K562 (cell line): ENCODE data around the gene ZNF774. TPM values are rescaled to one million over a fixed set of nuclear protein-coding genes. Genes with fewer than 3 reads are reported as not detected.

Experiments
- ATAC-seq: fragments of 200-7000 bp; cut with Tn5 transposase; 3 replicates; pipeline ENCODE4 v1.9.1; 2020; ENCODE audit warnings: moderate library complexity
- BruUV-seq: library from RNA; stranded (reverse); fragments of 400-500 nt; replicated peaks from 2 replicates; lab custom pipeline; 2021; lab: Mats Ljungman, UMichigan
- CTCF ChIA-PET: fragments of 300-600 bp; formaldehyde crosslinking; extraction: SDS; loops from one replicate; lab custom pipeline; 2021; ENCODE audit warnings: low intra/inter-chr PET ratio; lab: Yijun Ruan, JAX
- POLR2A ChIA-PET: fragments of 300-600, 350-650 bp; sonication (Branson Sonifier 250); formaldehyde crosslinking; extraction: SDS; loops from one replicate; lab custom pipeline; 2021; ENCODE audit warnings: antibody characterized with exemption, inconsistent platforms; lab: Yijun Ruan, JAX
- DNase-seq, 4 experiments: peaks; one replicate each; pipeline versions ENCODE4 v3.0.0 to v3.0.0-alpha.2; 2011 to 2018; ENCODE audit warnings: low spot score in 3 of 4, mixed read lengths in 3 of 4; ENCODE audit errors: extremely low read depth in 1 of 4
- FAIRE-seq: peaks from 2 replicates; lab custom pipeline; 2011; peaks lifted over from hg19 to GRCh38; lab: Jason Lieb, UNC
- H2AFZ ChIP-seq: 2 replicates; pipeline ENCODE4 v1.6.0; 2011; ENCODE audit warnings: low read depth, low read length, control low read depth, inconsistent platforms
- H3K27ac ChIP-seq: fragments of 200-600 bp; 3 replicates; pipeline ENCODE4 v1.8.0; 2011; ENCODE audit warnings: low read depth, mild to moderate bottlenecking, control low read depth, inconsistent platforms, low read length, moderate library complexity, mixed read lengths; ENCODE audit errors: extremely low read depth
- H3K27me3 ChIP-seq, 2 experiments: fragments of 300-600 bp in 1 of 2; 2 replicates in 1 of 2; 3 replicates in 1 of 2; pipeline versions ENCODE4 v1.6.0 to v1.8.0; 2011; ENCODE audit warnings: inconsistent platforms in 2 of 2, low read length in 2 of 2, mild to moderate bottlenecking in 1 of 2, mixed read lengths in 1 of 2, moderate library complexity in 1 of 2; ENCODE audit not compliant: control insufficient read depth in 2 of 2, insufficient read depth in 2 of 2
- H3K36me3 ChIP-seq: fragments of 300-600 bp; 3 replicates; pipeline ENCODE4 v1.8.0; 2011; ENCODE audit warnings: mild to moderate bottlenecking, low read length, inconsistent platforms; ENCODE audit not compliant: control insufficient read depth, insufficient read depth
- H3K4me1 ChIP-seq, 2 experiments: fragments of 200-600 bp in 1 of 2; replicated peaks in 1 of 2; 2 replicates in 1 of 2; 3 replicates in 1 of 2; pipeline versions ENCODE4 v1.5.1 to v1.8.0; 2011; ENCODE audit warnings: inconsistent platforms in 2 of 2, low read length in 2 of 2, mild to moderate bottlenecking in 1 of 2, mixed read lengths in 1 of 2, moderate library complexity in 1 of 2; ENCODE audit not compliant: control insufficient read depth in 2 of 2, insufficient read depth in 2 of 2
- H3K4me2 ChIP-seq: 2 replicates; pipeline ENCODE4 v1.6.1; 2011; ENCODE audit warnings: low read length, control low read depth, inconsistent platforms, mixed read lengths; ENCODE audit not compliant: insufficient read depth
- H3K4me3 ChIP-seq: fragments of 200-600 bp; sonication (generic), shearing (Covaris generic); 2 replicates; pipeline ENCODE4 v1.5.1; 2016; ENCODE audit warnings: control low read depth, inconsistent platforms
- H3K79me2 ChIP-seq: fragments of 200-600 bp; 3 replicates; pipeline ENCODE4 v1.8.0; 2011; ENCODE audit warnings: low read length, inconsistent platforms; ENCODE audit not compliant: control insufficient read depth, insufficient read depth
- H3K9ac ChIP-seq, 2 experiments: 2 replicates each; pipeline versions ENCODE4 v1.6.0 to v1.6.1; 2011; ENCODE audit warnings: low read depth in 2 of 2, low read length in 2 of 2, control low read depth in 1 of 2, inconsistent platforms in 1 of 2, mild to moderate bottlenecking in 1 of 2, mixed read lengths in 1 of 2; ENCODE audit not compliant: insufficient read depth in 1 of 2
- H3K9me1 ChIP-seq: one replicate; pipeline ENCODE4 v1.6.0; 2011; ENCODE audit warnings: inconsistent platforms, mild to moderate bottlenecking, low read length, moderate library complexity; ENCODE audit not compliant: control insufficient read depth, insufficient read depth
- H3K9me3 ChIP-seq: replicated peaks from 2 replicates; pipeline ENCODE4 v1.5.1; 2011; ENCODE audit warnings: low read depth, low read length, inconsistent platforms; ENCODE audit not compliant: control insufficient read depth, insufficient read depth
- H4K20me1 ChIP-seq: replicated peaks from 2 replicates; pipeline ENCODE4 v1.6.1; 2011; ENCODE audit warnings: low read length, inconsistent platforms, mixed read lengths; ENCODE audit not compliant: control insufficient read depth, insufficient read depth
- CHD2 ChIP-seq: IDR thresholded peaks from 2 replicates; pipeline ENCODE4 v1.6.1; 2011; ENCODE audit warnings: low read depth, low read length
- FOXJ3 ChIP-seq: sonication (generic); formaldehyde crosslinking; IDR thresholded peaks from 2 replicates; pipeline ENCODE4 v1.4.0; 2020; ENCODE audit warnings: mild to moderate bottlenecking, missing genetic modification reagents
- HLTF ChIP-seq: fragments of 450-650 bp; IDR thresholded peaks from 2 replicates; pipeline ENCODE4 v1.6.1; 2016
- KDM1A ChIP-seq, 2 experiments: fragments of 450-650 bp; IDR thresholded peaks; 2 replicates each; pipeline ENCODE4 v1.6.1; 2016; ENCODE audit warnings: mild to moderate bottlenecking in 2 of 2
- NCOA4 ChIP-seq: fragments of 450-650 bp; IDR thresholded peaks from 2 replicates; pipeline ENCODE4 v1.6.1; 2018; ENCODE audit warnings: mild to moderate bottlenecking; ENCODE audit not compliant: partially characterized antibody
- PHF8 ChIP-seq: fragments of 200-600 bp; sonication (generic); IDR thresholded peaks from 2 replicates; pipeline ENCODE4 v1.6.1; 2012; ENCODE audit warnings: mixed run types, mild to moderate bottlenecking, inconsistent platforms, low read length, moderate library complexity, borderline replicate concordance
- PML ChIP-seq: IDR thresholded peaks from 2 replicates; pipeline ENCODE4 v1.6.1; 2012; ENCODE audit warnings: low read length, inconsistent platforms
- RAD21 ChIP-seq, 2 experiments: fragments of 250-450 bp in 1 of 2; fragments of 450-650 bp in 1 of 2; sonication (Bioruptor Pico) in 1 of 2; formaldehyde crosslinking in 1 of 2; IDR thresholded peaks in 1 of 2; conservative IDR thresholded peaks in 1 of 2; 2 replicates each; pipeline versions ENCODE4 v1.4.0 to v1.8.0; 2020 to 2022; ENCODE audit warnings: mild to moderate bottlenecking in 2 of 2, moderate library complexity in 1 of 2
- SMC3 ChIP-seq: conservative IDR thresholded peaks from 2 replicates; pipeline ENCODE4 v1.6.1; 2011; ENCODE audit warnings: low read depth, low read length, improper control_type of control experiment; ENCODE audit not compliant: insufficient read depth
- TAF9B ChIP-seq: fragments of 450-650 bp; IDR thresholded peaks from 2 replicates; pipeline ENCODE4 v1.6.1; 2018; ENCODE audit warnings: mild to moderate bottlenecking; ENCODE audit not compliant: partially characterized antibody
- THRAP3 ChIP-seq: fragments of 450-650 bp; IDR thresholded peaks from 2 replicates; pipeline ENCODE4 v1.6.1; 2016; ENCODE audit warnings: mild to moderate bottlenecking, inconsistent platforms, borderline replicate concordance
- ZNF384 ChIP-seq: IDR thresholded peaks from 2 replicates; pipeline ENCODE4 v1.6.1; 2012; ENCODE audit warnings: low read depth, low read length, improper control_type of control experiment
- ZNF668 ChIP-seq: fragments of 250-450 bp; sonication (Bioruptor Pico); IDR thresholded peaks from 2 replicates; pipeline ENCODE4 v1.8.0; 2022; ENCODE audit warnings: mild to moderate bottlenecking, inconsistent platforms
- WGBS: fragments of 100-300 bp; shearing (Covaris generic); methylation state at CpG from one replicate; pipeline ENCODE4 v1.1.6; 2016; ENCODE audit warnings: low coverage, mixed read lengths; ENCODE audit not compliant: insufficient coverage; ENCODE audit errors: missing lambda C conversion rate; 5-methylcytosine and 5-hydroxymethylcytosine counted together
- in situ Hi-C: fragments of 300-500 bp; cut with MboI; formaldehyde crosslinking; loops from 4 replicates; pipeline ENCODE4 v1.15.0; 2018; ENCODE audit warnings: inconsistent platforms, mixed read lengths
- intact Hi-C: fragments of 100-400 bp; cut with micrococcal nuclease; formaldehyde crosslinking; loops from 2 replicates; pipeline ENCODE4 v1.14.2; 2022
- polyA plus RNA-seq, 8 experiments: library from polyadenylated mRNA; depleted of rRNA in 4 of 8; stranded (reverse) in 5 of 8; unstranded in 3 of 8; fragments of >200 nt; fragmentation: Nextera tagmentation in 2 of 8; fragmentation: Illumina TruSeq in 1 of 8; extraction: Ambion mirVana in 2 of 8; extraction: Trizol in 1 of 8; gene quantifications; 2 replicates each; pipeline versions ENCODE4 v1.2.1 to v1.2.3, GENCODE V29; 2011 to 2014; ENCODE audit warnings: inconsistent platforms in 1 of 8, missing spikeins in 1 of 8
- total RNA-seq, 7 experiments: library from RNA; depleted of rRNA in 6 of 7; stranded (reverse); fragments of >200 nt in 6 of 7; fragmentation: Illumina TruSeq in 2 of 7; extraction: Trizol in 2 of 7; gene quantifications; 2 replicates each; pipeline versions ENCODE4 v1.2.1 to v1.2.3, GENCODE V29; 2011 to 2021; ENCODE audit warnings: low replicate concordance in 1 of 7
- TF ChIP-seq, protein P1 (sequence below): fragments of 200-400 bp; formaldehyde crosslinking; IDR thresholded peaks from 2 replicates; pipeline ENCODE4 v1.6.1; 2017; ENCODE audit warnings: mild to moderate bottlenecking, low read depth, low read length, moderate library complexity
- TF ChIP-seq, protein P2 (sequence below): IDR thresholded peaks from 2 replicates; pipeline ENCODE4 v1.6.1; 2012; ENCODE audit warnings: low read depth, low read length, improper control_type of control experiment, borderline replicate concordance

Gene ZNF774
- total and polyA plus RNA-seq, 9 of the 15 experiments (the other 6 are each of a cell fraction or from before 2014, with no cell fraction given): 0.32 to 2.0 (median 1.2) TPM

DNA sequence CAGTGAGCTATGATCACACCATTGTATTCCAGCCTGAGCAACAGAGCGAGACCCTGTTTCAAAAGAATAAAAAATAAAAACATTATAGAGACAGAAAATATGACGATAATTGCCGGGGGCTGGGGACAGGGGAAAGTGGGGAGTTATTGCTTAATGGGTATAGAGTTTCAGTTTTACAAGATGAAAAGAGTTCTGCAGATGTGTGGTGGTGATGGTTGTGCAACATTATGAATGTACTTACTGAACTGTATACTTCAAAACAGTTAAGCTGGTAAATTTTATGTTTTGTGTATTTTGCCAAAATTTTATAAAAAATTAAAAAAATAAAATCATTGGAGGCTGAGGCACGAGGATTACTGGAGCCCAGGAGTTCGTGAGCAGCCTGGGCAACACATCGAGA, 24.8 kb upstream of the ZNF774 start:
- no peaks in the 10 kb centered on the region for H3K27me3 ChIP-seq
- FAIRE-seq (no peak), ATAC-seq (no peak)
- no TSS peak for BruUV-seq
- H3K9me1 ChIP-seq: no peaks in the 10 kb centered on the region
- H3K36me3 ChIP-seq: no peaks in the 10 kb centered on the region
- WGBS: 12% methylated on average over 6 of the region's 6 CpGs
- H3K4me1 ChIP-seq: peaks cover 4 to 6% of the 10 kb centered on the region in 2 experiments; a peak in 3 of 5 replicates
- H2AFZ ChIP-seq: no peak overlapping the region
- H3K9ac ChIP-seq: no peak overlapping the region
- CTCF ChIA-PET: no interaction called here
- no peak overlapping the region for H3K27ac ChIP-seq
- no peak overlapping the region for H3K4me2 ChIP-seq
- H3K4me3 ChIP-seq: no peak overlapping the region
- intact Hi-C loops: loop anchor here (10.0 kb wide), 1 partner anchor 557 kb away; the partner anchor contains the start of gene FES
- H3K79me2 ChIP-seq: no peaks in the 10 kb centered on the region
- TF ChIP-seq, protein P1, sequence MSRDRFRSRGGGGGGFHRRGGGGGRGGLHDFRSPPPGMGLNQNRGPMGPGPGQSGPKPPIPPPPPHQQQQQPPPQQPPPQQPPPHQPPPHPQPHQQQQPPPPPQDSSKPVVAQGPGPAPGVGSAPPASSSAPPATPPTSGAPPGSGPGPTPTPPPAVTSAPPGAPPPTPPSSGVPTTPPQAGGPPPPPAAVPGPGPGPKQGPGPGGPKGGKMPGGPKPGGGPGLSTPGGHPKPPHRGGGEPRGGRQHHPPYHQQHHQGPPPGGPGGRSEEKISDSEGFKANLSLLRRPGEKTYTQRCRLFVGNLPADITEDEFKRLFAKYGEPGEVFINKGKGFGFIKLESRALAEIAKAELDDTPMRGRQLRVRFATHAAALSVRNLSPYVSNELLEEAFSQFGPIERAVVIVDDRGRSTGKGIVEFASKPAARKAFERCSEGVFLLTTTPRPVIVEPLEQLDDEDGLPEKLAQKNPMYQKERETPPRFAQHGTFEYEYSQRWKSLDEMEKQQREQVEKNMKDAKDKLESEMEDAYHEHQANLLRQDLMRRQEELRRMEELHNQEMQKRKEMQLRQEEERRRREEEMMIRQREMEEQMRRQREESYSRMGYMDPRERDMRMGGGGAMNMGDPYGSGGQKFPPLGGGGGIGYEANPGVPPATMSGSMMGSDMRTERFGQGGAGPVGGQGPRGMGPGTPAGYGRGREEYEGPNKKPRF: no peak
- TF ChIP-seq KDM1A (IDR thresholded peaks at IDR 0.05) (no peak), RAD21 (CRISPR knock-in tag; conservative IDR thresholded peaks at IDR 0.05 in 1 of 2, IDR thresholded peaks at IDR 0.05 in 1 of 2) (no peak), ZNF668 (no peak), HLTF (no peak), NCOA4 (no peak), TAF9B (no peak), SMC3 (no peak), CHD2 (no peak), THRAP3 (no peak), FOXJ3 (no peak), PHF8 (no peak), PML (no peak), ZNF384 (no peak)
- TF ChIP-seq, protein P2, sequence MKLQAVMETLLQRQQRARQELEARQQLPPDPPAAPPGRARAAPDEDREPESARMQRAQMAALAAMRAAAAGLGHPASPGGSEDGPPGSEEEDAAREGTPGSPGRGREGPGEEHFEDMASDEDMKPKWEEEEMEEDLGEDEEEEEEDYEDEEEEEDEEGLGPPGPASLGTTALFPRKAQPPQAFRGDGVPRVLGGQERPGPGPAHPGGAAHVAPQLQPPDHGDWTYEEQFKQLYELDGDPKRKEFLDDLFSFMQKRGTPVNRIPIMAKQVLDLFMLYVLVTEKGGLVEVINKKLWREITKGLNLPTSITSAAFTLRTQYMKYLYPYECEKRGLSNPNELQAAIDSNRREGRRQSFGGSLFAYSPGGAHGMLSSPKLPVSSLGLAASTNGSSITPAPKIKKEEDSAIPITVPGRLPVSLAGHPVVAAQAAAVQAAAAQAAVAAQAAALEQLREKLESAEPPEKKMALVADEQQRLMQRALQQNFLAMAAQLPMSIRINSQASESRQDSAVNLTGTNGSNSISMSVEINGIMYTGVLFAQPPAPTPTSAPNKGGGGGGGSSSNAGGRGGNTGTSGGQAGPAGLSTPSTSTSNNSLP: no peak
- TF ChIP-seq, all 486 proteins: peak for 0
- POLR2A ChIA-PET: no interaction called here
- Histone ChIP-seq H4K20me1 (no peaks in the 10 kb centered on the region), H3K9me3 (no peaks in the 10 kb centered on the region)
- in situ Hi-C loops: loop anchor here (10.0 kb wide), 1 partner anchor 277 kb away; no protein-coding TSS in a partner anchor
- DNase-seq: no peak
